Measurements from ENCODE around the gene UBTD2. TPM values are rescaled to one million over a fixed set of nuclear protein-coding genes. Genes with fewer than 3 reads are reported as not detected.
"Not testable (repeated sequence)": the region's sequence is repeated elsewhere in the genome, so short reads cannot be mapped to it uniquely, and the experiment has no call there.

UBTD2 gene, protein sequence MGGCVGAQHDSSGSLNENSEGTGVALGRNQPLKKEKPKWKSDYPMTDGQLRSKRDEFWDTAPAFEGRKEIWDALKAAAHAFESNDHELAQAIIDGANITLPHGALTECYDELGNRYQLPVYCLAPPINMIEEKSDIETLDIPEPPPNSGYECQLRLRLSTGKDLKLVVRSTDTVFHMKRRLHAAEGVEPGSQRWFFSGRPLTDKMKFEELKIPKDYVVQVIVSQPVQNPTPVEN
- 49.8 TPM for polyA plus RNA-seq (ENCODE audit: insufficient read length)

DNA sequence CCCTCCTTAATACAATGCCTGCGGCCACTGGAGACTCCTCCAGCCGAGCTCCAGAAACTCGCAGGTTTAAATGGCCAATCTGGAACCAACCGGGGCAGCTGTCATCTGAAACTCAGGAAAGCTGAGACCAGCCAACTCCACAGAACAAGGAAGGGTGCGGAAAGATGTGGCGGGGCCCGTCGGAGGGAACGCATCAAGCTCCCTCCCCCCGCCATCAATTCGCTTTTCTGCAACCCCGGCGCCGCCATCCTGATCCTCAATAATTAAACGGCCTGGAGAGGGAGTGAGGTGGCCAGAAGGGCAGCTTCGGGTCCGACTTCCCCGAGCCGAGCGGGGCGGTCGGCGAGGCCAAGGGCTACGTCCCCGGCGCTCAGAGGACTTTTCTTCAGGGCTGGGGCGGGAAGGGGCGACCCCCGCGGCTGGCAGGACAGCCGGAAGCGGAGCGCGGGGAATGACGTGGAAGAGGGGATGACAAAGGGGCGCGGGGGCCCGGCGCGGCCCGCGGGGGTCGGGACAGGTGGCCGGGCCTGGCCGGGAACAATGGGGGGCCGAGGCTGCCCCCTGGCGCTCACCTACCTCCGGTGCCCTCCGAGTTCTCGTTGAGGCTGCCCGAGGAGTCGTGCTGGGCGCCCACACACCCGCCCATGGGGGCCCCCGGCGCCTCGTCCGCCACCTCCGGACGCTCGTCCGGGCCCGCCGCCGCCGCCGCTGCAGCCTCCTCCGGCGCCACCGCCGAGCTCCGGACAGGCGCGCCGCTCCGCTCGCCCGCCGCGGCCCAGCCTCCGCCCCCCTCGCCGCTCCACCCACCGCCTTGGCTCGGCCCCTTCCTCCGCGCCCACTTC is at the start of gene UBTD2:
Gene UBTD2, minus strand, starts transcription at position 745 of the 842 bp plus-strand sequence. Its CDS starts 99 bp downstream, at position 646.
- no peak for DNase-seq (ENCODE audit: low read depth)

DNA sequence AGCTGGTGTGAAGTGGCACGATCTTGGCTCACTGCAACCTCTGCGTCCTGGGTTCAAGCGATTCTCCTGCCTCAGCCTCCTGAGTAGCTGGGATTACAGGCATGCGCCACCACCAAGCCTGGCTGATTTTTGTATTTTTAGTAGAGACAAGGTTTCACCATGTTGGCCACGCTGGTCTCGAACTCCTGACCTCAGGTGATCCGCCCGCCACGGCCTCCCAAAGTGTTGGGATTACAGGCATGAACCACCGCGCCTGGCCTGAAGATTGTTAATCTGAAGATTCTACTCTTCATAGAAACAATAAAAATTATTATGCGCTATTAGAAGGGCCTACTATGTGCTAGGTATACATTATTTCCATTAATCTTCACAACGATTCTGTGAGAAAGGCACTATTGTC is 43.3 kb upstream of the UBTD2 start:
- DNase-seq (ENCODE audit: low read depth): not testable (repeated sequence)

DNA sequence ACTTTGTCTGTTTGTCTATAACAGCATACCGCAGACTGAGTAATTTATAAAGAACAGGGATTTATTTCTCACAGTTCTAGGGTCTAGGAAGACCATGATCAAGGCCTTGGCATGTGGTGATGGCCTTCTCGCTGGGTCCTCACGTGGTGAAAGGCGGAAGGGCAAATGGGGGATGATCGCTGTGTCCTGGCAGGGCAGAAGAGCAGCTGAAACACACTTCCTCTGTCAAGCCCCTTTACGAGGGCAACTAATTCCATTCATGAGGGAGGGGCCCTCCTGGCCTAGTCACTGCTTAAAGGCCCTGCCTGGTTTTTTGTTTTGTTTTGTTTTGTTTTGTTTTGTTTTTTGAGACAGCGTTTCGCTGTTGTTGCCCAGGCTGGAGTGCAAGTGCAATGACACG is 41.9 kb upstream of the UBTD2 start:
- no peak for DNase-seq (ENCODE audit: low read depth)

DNA sequence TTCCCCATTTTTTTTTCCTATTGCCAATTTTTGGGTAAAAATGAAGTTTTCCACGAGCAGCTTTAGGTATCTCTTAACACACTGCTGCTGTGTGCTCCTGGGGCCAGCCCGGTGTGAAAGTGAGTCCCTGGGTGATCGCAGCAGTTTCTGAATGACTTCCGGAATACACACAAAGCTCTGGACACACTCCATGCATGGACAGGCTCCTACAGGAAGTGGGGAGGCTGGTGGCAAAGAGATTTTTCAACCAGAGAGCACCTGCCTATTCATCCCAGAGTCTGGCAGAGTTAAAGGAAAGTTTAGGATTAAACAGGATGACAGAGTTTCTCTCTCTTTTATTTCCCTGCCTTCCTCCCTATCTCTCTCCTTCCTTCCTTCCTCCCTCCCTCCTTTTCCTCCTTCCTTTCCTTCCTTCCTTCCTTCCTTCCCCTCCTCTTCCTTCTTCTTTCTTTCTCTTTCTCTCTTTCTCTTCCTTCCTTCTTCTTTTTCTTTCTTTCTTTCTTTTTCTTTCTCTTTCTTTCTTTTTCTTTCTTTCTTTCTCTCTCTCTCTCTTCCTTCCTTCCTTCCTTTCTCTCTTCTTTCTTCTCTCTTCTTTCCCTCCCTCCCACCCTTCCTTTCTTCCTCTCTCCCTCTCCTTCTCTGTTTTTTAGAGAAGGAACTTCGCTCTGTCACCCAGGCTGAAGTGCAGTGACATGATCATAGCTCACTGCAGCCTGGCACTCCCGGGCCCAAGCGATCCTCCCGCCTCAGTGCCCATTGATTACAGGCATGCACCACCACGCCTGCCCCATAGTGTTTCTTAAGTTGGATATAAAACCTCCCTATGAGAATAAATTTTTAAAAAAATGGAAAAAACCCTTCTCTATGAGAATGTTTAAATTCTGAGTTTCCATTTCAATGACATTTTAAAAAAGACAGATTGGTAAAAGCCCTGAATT is 38.7 kb upstream of the UBTD2 start:
- DNase-seq (ENCODE audit: low read depth): no peak

DNA sequence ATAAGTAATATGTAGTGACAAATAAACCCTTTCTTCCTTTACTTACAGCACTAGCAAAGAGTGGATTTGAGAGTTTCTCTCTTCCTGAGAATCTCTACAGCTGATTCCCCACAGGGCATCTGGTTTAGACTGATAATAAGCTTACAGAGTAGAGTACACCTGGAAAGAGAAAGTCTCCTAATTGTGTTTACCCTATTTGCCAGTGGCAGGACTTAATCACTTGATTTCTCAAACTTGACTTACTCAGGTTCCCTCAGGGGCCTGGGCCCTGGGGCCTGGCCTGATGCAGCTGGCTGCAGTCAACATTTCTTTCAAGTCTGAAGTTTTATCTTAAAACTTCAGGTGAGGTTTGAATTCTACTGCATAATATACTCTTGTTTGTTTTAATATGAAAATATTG is 38.0 kb upstream of the UBTD2 start:
- no peak for DNase-seq (ENCODE audit: low read depth)

DNA sequence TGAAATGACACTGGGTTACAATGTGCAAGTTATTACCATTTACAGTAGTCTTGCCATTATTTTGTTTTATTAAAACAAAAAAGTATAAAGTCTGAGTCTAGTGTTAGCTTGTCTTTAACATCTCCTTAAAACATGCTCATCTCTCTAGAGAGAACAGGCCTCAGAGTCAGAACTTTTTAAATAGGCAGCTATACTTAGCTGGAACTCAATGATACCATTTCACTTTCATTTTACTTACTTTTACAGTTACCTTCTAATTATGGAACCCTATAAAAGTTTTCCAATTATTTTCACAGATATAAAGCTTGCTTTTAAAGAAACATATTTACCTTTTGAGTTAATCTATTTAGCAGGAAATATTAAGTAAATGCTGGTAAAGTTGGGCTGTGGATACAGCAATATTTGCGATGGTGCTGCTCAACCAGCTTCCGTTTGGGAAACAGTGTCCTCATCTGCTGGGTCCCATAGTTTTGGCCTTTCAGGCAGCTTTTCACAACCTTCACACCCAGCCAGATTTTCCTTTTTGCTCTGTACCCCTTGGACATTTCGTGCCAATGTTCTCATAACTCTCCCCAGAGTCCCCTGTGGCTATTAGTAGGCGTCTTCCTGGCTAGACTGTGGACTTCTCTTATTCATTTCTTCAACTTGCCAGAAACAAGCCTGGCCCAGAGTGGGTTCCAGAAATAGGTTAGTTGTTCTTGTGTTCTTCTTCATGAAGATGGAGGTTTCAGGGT is 36.3 kb upstream of the UBTD2 start:
- no peak for DNase-seq (ENCODE audit: low read depth)

DNA sequence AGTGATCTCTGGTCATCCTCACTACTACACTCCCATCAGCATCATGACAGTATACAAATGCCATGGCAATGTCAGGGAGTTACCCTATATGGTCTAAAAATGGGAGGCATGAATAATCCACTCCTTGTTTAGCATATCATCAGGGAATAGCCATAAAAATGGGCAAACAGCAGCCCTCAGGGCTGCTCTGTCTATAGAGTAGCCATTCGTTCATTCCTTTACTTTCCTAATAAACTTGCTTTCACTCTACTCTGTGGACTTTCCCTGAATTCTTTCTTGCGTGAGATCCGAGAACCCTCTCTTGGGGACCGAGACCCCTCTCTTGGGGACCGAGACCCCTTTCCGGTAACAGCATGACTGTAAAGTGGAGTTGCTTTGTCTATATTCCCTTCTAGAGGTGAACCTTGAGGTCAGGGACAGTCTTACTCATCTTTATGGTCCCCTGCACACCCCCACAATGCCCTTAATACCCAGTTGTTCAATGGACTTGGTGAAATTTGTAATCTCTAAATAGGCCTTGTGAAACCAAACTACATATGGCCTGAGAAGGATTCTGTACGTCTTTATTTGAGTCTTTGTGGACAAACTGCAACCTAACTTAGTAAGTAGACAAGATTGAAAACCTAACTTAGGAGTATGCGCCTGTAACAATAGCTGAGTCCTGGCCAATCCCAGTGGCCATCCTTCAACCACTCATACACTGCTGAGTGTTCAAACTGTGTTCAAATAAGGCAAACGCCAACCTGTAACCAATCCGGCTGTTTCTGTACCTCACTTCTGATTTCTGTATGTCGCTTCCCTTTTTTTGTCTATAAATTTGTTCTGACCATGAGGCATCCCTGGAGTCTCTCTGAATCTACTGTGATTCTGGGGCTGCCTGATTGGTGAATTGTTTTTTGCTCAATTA is 32.3 kb upstream of the UBTD2 start:
- no peak for DNase-seq (ENCODE audit: low read depth)

DNA sequence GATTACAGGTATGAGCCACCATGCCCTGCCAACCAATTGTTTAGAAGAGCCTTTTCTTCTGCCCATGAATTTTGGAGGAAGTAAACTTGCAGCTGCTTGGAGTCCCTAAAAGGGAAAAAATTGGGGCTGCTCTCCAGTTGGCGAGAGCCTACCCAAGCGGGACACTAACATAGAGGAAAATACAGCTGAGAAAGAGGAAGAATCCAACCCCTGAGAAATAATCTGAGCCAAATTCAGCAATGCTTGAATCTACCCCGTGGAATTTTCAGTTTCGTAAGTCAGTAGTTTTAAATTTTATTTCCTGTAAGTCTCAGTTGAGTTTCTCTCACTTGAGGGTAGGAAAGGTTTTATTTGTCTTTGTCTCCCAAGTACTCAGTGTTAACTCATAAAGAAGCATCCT is 30.4 kb upstream of the UBTD2 start:
- DNase-seq (ENCODE audit: low read depth): peak; percentile 57

DNA sequence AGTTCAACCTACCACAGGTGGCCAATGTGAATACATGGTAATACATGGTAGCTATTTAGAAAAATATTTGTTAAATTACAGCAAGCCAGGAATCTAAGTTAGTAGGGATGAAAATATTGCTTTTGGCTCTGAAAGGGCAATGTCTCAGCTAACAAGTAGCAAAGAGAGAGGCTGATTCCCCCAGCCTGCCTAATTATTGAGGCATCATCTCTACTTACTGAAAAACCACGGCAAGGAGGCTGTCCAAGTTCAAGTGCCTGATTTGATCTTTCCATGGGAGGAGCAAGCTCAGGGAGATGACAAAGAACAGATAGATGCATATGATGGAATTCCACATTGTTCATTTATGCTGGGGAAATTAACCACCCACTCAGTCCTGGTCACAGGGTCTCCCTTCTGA is 28.7 kb upstream of the UBTD2 start:
- DNase-seq (ENCODE audit: low read depth): no peak

DNA sequence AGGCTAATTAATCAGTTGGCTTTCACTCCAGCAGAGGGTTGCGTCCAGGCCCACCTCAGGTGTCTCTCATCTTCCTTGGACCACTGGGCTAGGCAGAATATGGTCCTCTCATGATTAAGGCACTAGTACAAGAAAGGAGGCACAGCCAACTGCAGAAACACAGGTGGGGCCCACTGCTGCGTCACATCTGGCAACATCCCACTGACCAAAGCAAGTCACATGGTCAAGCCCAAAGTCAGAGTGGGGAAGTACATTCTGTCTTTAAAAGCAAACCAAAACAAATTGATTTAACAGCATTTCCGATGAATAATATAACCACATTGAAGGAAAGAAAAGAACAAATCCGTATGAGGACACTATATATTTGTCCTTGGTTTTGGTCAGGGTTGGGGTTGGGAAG is 28.0 kb upstream of the UBTD2 start:
- no peak for DNase-seq (ENCODE audit: low read depth)

DNA sequence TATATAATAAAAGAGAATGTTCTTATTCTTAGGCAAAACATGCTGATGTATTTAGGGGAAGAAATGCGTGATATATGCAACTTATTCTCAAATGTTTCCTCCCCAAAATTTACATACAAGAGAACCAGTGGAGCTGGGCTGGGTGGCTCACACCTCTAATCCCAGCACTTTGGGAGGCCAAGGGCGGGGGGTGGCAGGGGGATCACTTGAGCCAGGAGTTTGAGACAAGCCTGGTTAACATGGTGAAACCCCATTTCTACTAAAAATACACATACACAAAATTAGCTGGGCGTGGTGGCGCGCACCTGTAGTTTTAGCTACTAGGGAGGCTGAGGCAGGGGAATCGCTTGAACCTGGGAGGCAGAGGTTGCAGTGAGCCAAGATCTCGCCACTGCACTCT is 27.5 kb upstream of the UBTD2 start:
- no peak for DNase-seq (ENCODE audit: low read depth)

DNA sequence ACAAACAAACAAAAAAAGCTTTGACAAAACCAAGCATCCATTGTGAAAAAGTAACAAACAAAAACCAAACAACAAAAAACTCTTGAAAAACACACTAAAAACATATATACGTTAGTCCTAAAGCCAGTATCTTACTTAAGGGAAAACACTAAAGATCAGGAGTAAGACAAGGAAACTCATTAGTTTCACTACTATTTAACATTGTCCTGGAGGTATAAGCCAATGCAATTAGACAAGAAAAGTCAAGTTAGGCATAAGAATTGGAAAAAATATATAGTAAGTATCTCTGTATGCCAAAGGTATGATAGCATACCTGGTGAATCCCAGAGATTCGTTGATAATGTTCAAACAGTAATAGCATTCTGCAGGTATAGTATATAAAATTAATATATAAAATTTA is 21.8 kb upstream of the UBTD2 start:
- no peak for DNase-seq (ENCODE audit: low read depth)

DNA sequence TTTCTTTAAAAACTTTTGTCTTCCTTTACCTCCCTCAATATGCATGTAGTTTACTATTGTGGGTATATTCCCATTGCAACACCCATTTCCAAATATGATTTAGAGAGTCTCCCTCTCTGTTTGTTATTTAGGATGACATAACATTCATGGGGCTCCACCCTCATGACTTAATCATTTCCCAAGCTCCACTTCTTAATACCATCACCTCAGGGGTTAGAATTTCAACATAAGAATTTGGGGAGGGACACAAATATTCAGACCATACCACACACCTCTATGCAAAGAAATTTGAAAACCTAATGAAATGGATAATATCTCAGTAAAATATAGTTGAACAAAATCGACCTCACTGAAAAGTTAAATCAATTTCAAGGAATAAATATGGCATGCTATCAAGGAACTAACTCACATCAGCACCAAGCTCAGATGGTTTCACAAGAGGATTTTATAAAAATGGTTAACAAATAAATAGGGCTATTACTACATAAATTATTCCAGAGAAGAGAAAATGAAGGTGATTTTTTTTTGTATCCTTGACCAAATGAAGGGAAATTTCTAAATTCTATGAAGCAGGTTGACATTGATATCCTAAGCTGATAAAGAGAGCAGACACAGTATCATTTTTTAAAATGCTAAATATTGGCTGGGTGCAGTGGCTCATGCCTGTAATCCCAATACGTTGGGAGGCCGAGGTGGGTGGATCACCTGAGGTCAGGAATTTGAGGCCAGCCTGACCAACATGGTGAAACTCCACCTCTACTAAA is 20.2 kb upstream of the UBTD2 start:
- no peak for DNase-seq (ENCODE audit: low read depth)

DNA sequence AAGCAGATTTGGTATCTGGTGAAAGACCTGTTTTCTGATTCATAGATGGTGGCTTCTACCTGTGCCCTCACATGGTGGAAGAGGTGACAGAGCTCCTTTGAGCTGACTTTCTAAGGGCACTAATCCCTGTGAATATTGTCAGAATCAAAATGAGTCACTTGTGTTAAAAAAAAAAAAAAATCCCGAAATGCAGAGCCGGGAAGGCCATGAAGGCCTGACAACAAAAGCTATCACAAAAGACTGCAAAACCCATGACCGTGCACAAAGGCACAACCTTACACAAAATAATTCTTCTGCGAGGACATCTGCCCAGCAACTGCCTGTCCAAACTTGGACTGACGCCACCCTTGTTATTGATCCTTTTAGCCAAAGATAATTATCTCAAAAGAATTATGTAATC is 19.6 kb upstream of the UBTD2 start:
- DNase-seq (ENCODE audit: low read depth): no peak

DNA sequence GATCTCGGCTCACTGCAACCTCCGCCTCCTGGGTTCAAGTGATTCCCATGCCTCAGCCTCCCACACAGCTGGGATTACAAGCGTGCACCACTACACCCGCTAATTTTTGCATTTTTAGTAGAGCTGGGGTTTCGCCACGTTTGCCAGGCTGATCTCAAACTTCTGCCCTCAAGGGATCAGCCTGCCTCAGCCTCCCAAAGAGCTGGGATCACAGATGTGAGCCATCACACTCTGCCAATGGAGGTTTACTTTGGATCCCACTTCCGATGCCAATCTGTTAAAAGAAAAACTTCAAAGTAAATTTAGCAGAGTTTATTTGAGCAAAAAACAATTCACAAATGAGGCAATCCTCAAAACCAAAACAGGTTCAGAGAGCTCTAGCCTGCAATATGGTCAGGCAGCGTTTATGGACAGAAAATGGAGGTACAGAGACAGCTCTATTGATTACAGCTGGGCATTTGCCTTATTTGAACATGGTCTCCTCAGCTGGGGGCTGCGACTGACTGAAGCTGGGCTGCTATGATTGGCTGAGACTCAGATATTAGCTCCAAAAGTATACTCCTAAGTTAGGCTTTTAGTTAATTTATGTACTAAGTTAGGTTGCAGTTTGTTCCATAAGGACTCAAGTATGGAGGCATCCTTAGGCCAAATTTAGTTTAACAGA is 18.6 kb upstream of the UBTD2 start:
- DNase-seq (ENCODE audit: low read depth): no peak

DNA sequence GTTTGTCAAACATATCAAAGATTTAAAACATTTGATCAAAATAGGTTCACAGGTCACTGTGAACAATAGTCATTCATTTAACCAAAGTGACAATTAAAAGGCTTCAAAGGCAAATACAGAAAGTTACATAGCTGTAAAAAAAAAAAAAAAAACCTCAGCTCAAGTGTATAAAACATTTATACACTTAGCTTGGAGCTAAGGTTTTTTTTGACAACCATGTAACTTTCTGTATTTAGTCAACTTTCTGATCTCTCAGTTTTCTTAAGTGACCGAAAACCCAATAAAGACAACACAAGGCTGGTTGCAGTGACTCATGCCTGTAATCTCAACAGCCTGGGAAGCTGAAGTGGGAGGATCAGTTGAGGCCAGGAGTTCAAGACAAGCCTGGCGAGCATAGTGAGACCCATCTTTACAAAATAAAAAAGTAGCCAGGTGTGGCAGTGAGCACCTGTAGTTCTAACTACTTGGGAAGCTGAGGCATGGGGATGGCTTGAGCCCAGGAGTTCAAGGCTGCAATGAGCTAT is 16.4 kb upstream of the UBTD2 start:
- DNase-seq (ENCODE audit: low read depth): no peak

DNA sequence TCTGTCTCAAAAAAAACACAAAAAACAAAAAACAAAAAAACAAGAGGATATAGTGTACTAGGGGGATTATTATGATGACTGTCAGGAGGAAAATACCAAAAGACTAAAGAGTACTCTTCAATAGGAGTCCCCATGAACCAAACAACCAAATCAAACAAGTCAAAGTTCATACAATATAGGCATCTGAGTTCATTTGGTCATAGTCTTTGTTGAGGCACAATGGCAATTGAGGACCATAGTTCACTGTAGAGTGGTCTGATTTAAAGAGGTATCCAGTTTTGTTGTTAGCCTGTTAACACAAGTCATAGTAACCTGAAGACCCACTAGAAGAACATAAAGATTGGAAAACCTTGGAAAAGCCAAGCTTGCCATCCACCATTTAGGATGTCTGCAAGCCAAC is 11.3 kb upstream of the UBTD2 start:
- no peak for DNase-seq (ENCODE audit: low read depth)

DNA sequence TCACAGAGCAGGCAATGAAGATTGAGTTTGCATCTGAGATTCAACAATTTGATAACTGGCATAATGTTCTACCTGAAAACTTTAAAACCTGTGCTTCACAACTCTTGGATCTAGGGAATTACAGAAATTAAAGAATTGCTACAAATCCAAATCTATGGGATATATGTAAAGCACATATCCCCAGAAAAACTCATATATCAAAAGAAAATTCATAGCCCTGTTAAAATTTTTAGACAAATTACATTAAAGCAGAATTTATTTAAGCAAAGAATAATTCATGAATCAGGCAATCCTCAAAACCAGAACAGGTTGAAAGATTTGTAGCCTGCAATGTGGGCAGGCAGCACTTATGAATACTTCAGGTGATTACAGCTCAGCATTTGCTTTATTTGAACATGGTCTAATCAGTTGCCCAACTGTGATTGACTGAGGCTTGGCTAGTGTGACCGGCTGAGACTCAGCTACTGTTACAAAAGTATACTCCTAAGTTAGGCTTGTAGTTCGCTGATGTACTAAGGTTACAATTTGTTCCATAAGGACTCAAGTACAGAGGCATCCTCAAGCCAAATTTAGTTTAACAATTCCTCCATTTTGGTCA is 10.3 kb upstream of the UBTD2 start:
- no peak for DNase-seq (ENCODE audit: low read depth)

Data from forelimb muscle (tissue), 1 donor.